Chondrocyte (in vitro differentiated cells): ENCODE results near the gene HOOK2. TPM values are rescaled to one million over a fixed set of nuclear protein-coding genes. Genes with fewer than 3 reads are reported as not detected.

Experiments used
- DNase-seq: peaks from one replicate; pipeline ENCODE4 v3.0.0; 2021; ENCODE audit warnings: mixed read lengths, low spot score
- H3K27ac Mint-ChIP-seq: one replicate; pipeline ENCODE4 v1.8.0; 2021; ENCODE audit warnings: mild to moderate bottlenecking, moderate library complexity, mixed read lengths; ENCODE audit not compliant: unreplicated experiment
- H3K27me3 Mint-ChIP-seq: 2 replicates; pipeline ENCODE4 v1.8.0; 2021; ENCODE audit warnings: low read depth, mixed read lengths
- H3K36me3 Mint-ChIP-seq: 2 replicates; pipeline ENCODE4 v1.8.0; 2021; ENCODE audit warnings: low read depth, mixed read lengths
- H3K4me1 Mint-ChIP-seq: 2 replicates; pipeline ENCODE4 v1.8.0; 2021; ENCODE audit warnings: low read depth, mild to moderate bottlenecking, mixed read lengths
- H3K4me3 Mint-ChIP-seq: one replicate; pipeline ENCODE4 v1.8.0; 2021; ENCODE audit warnings: mild to moderate bottlenecking, moderate library complexity, mixed read lengths; ENCODE audit not compliant: unreplicated experiment
- H3K9me3 Mint-ChIP-seq: 2 replicates; pipeline ENCODE4 v1.8.0; 2021; ENCODE audit warnings: low read depth, mixed read lengths
- total RNA-seq: library from RNA; stranded (reverse); gene quantifications from 3 replicates; pipeline ENCODE4 v1.2.1, GENCODE V29; 2021
- TF ChIP-seq, protein P1 (sequence below): fragments of 200-600 bp; sonication (generic); IDR thresholded peaks from 2 replicates; pipeline ENCODE4 v1.5.0; 2021; ENCODE audit warnings: antibody characterized with exemption, mild to moderate bottlenecking, moderate library complexity

HOOK2 gene
- total RNA-seq, 1 donor from 2014 or later = 26.8 TPM

DNA sequence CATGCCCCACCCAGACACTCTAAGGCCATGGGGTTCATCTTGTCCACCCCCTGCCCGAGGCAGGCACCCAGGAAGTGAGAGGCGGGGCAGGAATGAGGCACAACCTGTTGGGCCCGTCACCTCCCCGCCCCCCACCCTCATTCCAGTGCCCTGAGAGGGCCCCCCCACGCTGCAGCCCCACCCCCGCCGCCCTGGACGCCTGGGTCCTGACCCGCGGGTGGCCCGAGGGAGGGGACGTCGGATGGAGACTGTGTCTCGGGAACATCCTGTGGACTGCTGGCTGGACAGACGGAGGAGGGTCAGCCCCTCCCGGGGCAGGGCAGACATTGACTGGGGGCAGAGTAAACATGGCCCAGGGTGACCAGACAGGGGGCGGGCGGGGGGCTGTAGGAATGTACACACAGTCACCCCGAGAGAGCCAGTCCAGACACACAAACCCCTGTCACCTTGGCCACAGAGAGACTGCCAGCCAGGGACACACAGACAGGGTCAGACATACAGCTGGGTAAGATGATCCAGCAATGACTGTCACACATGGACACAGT is 8.6 kb upstream of the HOOK2 start:
- DNase-seq = no peak
- Mint-ChIP-seq H3K4me3 (peak overlapping the region; percentile 45), H3K9me3 (no peaks in the 10 kb centered on the region), H3K27ac (no peak overlapping the region), H3K36me3 (no peaks in the 10 kb centered on the region), H3K4me1 (peaks cover 42% of the 10 kb centered on the region), H3K27me3 (no peaks in the 10 kb centered on the region)
- TF ChIP-seq, protein P1, sequence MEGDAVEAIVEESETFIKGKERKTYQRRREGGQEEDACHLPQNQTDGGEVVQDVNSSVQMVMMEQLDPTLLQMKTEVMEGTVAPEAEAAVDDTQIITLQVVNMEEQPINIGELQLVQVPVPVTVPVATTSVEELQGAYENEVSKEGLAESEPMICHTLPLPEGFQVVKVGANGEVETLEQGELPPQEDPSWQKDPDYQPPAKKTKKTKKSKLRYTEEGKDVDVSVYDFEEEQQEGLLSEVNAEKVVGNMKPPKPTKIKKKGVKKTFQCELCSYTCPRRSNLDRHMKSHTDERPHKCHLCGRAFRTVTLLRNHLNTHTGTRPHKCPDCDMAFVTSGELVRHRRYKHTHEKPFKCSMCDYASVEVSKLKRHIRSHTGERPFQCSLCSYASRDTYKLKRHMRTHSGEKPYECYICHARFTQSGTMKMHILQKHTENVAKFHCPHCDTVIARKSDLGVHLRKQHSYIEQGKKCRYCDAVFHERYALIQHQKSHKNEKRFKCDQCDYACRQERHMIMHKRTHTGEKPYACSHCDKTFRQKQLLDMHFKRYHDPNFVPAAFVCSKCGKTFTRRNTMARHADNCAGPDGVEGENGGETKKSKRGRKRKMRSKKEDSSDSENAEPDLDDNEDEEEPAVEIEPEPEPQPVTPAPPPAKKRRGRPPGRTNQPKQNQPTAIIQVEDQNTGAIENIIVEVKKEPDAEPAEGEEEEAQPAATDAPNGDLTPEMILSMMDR = no peak

DNA sequence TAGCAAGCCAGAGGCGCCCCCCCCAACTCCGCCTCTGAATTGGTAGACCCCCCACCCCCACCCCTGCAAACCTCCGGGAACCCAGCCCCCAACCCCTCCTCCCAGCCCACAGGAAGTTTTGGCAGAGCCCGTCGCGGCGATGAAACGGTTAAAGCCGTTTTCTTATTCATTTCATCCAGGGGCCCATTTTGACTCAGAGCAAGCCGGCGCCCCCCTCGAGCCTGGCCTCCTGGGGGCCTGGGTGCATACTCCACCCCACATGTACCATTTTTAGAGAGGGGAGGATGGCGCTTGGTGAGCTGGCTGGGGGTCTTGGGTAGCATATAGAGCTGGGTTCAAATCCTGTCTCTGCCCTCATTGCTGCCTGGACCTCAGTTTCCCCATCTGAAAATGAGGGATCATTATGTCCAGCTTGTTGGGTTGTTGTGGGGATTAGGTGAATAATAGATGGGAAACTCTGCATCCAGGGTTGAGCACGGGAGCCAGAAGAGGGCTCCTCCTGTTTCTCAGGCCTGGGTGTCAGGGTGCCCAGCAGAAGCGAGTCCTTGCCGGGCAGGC is 8.0 kb upstream of the HOOK2 start:
- no peaks in the 10 kb centered on the region for H3K27me3 Mint-ChIP-seq
- DNase-seq = no peak
- no peaks in the 10 kb centered on the region for H3K36me3 Mint-ChIP-seq
- H3K9me3 Mint-ChIP-seq = no peaks in the 10 kb centered on the region
- no peak overlapping the region for H3K27ac Mint-ChIP-seq
- TF ChIP-seq, protein P1 = no peak
- H3K4me1 Mint-ChIP-seq = peaks cover 42% of the 10 kb centered on the region
- H3K4me3 Mint-ChIP-seq = peak overlapping the region; percentile 46

DNA sequence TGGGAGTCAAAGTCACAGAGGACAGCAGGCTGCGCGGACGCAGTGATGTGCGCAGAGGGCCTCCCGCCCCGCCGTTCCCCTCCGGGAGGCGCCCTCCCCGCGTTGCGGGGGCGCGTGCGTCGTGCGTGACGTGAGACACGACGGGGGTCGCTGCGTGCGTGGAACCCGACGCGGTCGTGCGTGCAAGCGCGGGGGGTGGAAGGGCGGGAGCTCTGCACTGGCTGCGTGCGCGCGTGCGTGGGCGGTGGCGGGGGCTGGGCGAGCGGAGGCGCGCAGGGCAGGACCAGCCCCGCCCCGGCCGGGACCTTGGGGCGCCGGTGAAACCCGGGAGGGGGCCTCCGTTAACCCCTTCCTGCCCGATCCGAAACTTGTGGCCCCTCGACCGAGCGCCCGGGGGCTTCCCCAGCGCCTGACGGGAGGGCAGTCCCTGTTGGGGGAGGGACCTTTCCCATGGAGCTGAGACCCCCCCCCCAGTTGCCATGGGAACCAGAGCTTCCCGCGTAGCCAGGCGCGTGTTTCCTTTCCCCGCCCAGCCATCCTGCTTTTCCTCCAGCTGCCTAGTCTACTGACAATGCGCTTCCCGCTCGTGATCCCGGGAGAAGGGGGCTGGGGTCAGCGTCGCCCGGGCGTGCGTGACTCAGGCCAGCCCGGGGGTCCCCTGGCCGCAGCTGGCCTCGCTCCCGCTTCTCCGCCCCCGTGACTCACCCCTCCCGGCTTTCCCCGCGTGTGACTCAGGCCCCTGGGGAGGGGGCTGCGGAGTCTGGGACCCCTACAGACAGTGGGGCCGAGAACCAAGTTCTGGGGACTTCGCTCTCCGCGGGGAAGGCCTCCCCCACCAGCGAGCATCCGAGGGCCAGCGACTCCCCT is 7.3 kb upstream of the HOOK2 start:
- no peaks in the 10 kb centered on the region for H3K27me3 Mint-ChIP-seq
- no peak for DNase-seq
- H3K9me3 Mint-ChIP-seq = no peaks in the 10 kb centered on the region
- H3K4me3 Mint-ChIP-seq = peak overlapping the region; percentile 67
- no peaks in the 10 kb centered on the region for H3K36me3 Mint-ChIP-seq
- TF ChIP-seq, protein P1 = peak; percentile 43
- H3K4me1 Mint-ChIP-seq = peaks cover 41% of the 10 kb centered on the region
- H3K27ac Mint-ChIP-seq = peak overlapping the region; percentile 96

DNA sequence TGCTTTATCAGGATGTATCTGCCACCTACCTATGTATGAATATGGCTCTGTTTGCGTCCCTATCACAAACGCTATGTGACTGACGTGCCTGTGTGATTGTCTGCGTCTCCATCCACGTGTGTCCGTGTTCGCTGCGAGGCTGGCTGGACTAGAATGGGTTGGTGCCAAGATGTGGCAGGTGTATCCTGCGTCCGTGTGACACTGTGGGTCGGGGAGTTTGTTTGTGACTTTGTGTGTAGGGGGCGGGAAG is 6.7 kb upstream of the HOOK2 start:
- Mint-ChIP-seq H3K4me3 (peak overlapping the region; percentile 67), H3K27me3 (no peaks in the 10 kb centered on the region), H3K9me3 (no peaks in the 10 kb centered on the region), H3K27ac (peak overlapping the region; percentile 96), H3K36me3 (no peaks in the 10 kb centered on the region), H3K4me1 (peaks cover 41% of the 10 kb centered on the region)
- TF ChIP-seq, protein P1 = no peak
- no peak for DNase-seq

DNA sequence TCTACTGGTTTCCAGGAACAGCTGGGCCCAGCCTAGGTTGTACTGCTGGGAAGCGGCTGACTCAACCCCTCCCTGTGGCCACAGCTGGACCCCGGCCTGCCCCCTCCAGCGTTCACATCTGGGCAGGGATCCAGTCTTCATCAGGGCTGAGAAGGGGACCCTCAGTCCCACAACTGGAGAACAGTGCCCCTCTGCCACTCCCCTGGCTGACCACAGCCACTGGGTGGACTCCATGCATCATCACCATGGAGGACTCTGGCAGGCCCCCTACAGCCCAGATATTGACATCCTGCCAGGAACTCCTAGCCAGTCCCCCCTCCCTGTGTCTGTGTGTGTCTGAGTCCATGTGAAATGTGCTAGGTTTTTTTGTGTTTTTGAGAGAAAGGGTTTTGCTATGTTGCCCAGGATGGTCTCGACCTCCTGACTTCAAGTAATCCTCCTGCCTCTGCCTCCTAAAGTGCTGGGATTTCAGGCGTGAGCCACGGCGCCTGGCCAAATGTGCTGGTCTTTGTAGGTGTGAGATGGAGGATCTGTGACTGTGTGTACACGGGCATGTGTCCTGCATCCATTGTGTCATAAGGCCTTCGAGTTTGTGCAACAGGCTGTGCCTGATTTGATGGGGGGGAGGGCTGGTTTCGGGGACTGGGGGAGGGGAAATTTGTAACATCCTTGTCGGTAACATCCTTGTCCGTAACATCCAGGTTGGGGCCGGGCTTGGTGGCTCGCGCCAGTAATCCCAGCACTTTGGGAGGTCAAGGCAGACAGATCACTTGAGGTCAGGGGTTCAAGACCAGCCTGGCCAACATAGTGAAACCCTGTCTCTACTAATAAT is 4.0 kb upstream of the HOOK2 start:
- peak overlapping the region; percentile 98 for H3K27ac Mint-ChIP-seq
- TF ChIP-seq, protein P1 = peak; percentile 38
- H3K27me3 Mint-ChIP-seq = no peaks in the 10 kb centered on the region
- no peaks in the 10 kb centered on the region for H3K36me3 Mint-ChIP-seq
- H3K9me3 Mint-ChIP-seq = no peaks in the 10 kb centered on the region
- DNase-seq = no peak
- H3K4me3 Mint-ChIP-seq = peak overlapping the region; percentile 87
- peaks cover 37% of the 10 kb centered on the region for H3K4me1 Mint-ChIP-seq
